ENCODE measurements around the gene LCORL.
"Not testable (repeated sequence)": the region's sequence is repeated elsewhere in the genome, so short reads cannot be mapped to it uniquely, and the experiment has no call there.

The LCORL gene

DNA sequence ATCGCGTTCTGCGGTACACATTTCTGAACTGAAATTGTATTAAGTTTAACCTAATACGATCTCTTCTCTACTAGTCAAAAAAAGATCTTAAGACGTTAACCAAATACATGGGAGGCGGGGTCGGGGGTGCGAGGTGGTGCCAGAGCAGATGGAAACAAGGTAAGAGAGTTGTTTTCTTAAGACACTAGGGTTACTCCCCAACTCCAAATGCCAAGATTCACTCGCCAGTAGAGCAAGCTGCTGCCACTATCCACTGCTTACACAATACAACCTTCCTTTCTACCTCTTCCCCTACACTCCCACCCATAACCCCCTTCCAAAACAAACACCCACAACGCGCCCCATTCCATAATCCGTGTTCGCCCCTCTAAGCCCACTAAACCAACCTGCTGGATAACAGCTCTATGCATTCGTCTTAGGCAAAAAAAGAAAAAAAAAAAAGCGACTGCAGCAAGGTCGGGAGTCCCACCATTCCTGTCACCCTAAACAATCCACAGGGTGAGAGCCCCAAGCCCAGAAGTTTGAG is 1.3 kb downstream of the LCORL start:
- DNase-seq (ENCODE audit: low spot score) = peak; percentile 40

DNA sequence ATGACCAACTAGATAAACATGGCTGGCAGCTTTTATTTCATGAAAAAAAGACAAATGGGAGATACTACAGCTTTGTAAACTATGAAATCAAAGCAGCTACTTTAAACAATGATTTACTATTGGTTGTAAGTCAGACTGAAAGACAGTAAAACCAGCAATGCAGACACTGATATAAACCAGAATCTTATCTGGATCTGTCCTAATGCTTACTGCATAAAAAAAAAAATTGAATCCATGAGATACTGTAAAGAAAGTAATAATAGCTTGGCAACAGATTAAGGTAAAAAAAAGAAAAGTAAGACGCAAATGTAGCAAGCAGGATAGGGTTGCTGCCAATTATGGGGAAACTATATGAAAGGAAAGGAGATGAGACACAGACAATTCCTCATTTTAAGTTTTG is 7.3 kb downstream of the LCORL start:
- DNase-seq (ENCODE audit: low spot score) = no peak

DNA sequence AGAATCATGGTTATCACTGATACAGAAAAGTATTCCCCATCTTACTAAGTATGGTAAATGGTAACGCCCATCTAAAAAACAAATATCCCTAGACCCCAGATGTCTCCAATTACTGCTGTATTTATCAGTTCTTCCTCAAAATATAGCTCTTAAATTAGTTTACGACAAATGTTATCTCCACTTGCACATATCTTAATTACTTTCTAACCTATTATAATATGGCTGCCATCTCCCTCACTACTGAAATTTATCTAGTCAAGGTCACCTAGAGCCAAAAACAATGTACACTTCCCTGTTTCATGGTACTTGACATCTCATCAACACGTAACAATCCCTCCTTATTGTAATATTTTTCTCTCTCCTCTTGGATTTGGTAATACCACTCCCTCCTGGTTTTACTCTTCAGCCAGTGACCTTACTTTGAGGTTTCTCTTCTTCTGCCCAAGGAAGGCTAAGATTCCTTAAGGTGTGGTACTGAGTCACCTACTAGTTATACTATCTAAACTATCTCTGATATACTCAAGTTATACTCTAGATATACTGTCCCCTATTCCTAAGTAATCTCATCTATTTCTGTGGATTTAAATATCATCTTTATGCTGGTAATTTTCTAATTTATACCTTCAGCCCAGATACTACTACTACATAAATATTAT is 8.6 kb downstream of the LCORL start:
- DNase-seq (ENCODE audit: low spot score) = no peak

DNA sequence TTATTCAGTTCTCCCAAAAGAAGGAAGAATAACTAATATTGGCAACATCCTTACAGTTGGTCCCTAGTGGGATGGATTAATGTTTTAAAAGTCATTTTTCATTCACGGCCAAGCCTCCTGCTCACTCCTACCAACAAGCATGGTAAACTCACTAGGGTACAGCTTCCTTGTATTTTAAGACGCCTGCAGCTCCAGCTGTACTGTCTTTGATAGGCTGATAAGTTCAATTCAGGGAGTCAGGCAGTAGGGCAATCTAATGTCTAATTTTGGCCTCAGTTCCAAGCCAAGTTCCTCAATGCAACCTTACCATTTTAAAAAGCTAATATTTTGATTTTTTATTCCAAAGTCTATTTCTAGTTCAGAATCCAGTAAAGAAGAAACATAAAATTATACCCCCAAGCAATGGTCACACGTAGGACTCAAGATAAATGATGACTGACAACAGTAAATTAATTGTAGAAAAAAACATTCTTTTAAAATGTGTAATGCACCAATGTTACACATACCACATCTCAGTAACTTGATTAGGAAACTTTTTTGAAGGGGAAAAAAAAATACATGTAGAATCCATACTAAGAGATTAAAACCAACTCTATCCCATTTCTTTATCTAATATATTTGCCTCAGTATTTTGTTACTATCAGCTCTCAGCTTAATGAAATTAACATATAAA is 9.3 kb downstream of the LCORL start:
- DNase-seq (ENCODE audit: low spot score) = no peak

DNA sequence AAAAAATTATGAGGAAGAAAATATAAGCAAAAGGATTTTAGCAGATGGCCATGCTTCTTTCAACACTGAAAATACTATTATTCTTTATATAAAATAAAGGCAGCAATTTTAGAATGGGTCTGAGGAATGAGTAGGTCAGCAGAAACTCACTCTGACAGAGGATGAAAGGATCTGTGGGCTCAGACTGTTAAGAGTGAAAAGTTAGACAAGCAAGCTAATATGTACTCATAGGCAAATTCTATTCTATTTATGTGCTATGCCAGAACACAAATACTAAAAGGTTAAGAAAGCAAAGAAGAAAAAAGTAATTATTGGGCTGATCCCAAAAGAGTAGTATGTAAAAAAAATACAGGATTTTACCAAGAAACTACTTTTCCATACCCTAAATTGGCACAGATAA is 13.9 kb downstream of the LCORL start:
- no peak for DNase-seq (ENCODE audit: low spot score)

DNA sequence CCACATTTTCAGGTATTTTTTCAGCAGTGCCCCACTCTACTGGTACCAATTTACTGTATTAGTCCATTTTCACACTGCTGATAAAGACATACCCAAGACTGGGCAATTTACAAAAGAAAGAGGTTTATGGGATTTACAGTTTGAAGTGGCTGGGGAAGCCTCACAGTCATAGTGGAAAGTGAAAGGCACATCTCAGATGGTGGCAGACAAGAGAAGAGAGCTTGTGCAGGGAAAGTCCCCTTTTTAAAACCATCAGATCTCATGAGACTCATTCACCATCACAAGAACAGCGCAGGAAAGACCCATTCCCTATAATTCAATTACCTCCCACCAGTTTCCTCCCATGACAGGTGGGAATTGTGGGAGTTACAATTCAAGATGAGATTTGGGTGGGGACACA is 15.1 kb downstream of the LCORL start:
- not testable (repeated sequence) for DNase-seq (ENCODE audit: low spot score)

DNA sequence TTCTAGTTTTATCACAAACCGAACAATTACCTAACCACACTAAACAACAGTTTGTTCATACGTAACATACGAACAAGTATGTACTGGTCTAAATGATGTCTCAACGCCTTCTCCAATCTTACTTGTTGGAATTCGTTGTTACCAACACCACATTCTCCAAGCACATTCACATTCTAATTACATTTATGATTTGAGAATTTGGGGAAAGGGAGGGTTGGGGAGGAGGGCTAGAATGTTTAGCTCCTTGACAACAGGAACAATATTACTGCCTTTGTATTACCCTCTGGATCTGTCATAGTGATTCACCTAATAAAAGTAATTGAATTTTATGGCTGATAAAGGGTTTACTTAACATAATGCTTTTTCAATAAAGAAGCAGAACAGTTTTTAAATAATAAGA is 24.4 kb downstream of the LCORL start:
- no peak for DNase-seq (ENCODE audit: low spot score)

DNA sequence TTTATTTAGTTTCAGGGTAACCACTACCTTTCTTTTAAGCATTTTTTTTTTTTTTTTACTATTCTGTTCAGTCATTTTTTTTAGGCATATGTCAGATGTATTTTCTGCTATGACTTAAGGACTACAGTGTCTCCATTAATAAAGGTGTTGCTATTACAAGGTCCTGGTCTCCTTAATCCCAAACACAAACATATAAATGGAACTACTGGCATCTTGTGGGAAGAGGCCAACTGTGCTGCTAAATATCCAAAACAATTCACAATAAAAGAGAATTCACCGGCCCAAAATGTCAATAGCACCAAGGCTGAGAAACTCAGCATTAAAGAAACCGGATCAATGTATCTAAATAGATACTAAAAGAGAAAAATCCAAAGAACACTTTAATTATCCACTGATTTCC is 26.4 kb downstream of the LCORL start:
- DNase-seq (ENCODE audit: low spot score) = no peak

DNA sequence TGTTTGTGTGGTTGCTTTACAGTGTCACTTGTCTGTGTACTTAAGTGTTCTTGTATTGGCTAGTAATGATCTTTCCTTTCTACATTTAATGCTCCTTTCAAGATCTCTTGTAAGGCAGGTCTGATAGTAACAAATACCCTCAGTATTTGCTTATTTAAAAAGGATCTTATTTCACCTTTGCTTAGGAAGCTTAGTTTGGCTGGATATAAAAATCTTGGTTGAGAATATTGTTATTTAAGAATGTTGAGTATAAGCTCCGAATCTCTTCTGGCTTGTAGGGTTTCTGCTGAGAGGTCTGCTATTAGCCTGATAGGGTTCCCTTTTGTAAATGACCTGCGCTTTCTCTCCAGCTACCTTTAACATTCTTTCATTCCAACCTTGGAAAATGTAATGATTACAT is 35.7 kb downstream of the LCORL start:
- no peak for DNase-seq (ENCODE audit: low spot score)

DNA sequence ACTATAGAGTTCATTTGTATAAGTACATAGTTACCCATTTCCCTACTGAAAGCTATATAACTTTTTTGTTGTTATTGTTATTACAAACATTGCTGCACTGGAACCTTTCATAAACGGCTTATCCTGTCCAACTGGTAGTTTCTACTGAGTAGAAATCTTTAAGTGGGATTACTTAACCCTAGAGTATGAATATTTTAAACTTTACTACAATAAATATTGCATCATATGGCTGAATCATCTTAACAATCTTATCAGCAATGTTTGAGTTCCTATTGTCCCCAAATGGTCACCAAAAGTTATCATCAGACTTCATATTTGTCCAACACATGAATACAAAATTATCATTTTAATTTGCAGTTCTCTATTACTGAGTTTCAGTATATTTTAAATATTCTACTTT is 40.5 kb downstream of the LCORL start:
- DNase-seq (ENCODE audit: low spot score) = no peak

DNA sequence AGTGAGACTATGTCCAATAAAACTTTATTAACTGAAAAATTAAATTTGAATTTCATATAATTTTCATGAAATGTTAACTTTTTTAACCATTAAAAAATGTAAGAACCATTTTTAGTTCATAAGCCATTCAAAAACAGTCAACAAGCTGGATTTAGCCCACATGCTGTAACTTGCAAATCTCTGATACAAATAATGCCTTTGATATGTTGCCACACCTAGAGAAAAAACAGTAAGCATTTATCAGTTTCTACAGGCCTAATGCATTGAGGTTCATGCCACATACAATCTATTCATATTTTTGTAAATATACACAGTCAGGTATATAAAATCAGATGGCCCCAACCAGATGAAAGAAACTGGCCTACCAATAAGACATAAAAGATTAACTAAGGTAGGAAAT is 52.8 kb downstream of the LCORL start:
- DNase-seq (ENCODE audit: low spot score) = no peak

DNA sequence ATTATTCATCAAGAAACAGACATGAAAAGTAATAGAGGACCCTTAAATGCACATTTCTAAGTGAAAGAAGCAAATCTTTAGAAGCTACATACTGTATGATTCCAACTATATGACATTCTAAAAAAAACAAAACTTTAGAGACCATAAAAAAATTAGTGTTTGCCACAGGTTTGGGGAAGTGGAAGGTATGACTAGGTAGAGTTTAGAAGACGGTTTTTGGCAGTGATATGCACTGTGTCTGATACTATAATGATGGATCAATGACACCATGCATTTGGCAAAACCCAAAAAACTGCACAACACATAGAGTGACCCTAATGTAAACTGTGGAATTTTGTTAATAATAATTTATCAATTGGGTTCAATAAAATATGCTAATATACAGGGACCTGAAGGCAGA is 54.5 kb downstream of the LCORL start:
- DNase-seq (ENCODE audit: low spot score) = no peak

DNA sequence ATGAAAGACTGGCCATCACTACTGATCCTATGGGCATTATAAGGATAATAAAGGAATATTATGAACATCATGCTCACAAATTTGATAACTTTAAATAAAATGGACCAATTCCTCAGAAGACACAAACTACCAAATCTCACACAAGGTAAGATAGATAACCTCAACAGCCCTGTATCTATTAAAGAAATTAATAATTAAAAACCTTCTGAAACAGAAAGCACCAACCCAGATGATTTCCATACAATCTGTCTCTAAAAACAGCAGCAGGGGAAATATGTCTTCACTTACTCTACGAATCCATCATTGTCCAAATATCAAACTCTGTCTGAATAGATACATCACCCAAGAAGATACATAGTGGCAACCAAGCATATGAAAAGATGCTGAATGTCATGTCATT is 55.2 kb downstream of the LCORL start:
- DNase-seq (ENCODE audit: low spot score) = no peak

DNA sequence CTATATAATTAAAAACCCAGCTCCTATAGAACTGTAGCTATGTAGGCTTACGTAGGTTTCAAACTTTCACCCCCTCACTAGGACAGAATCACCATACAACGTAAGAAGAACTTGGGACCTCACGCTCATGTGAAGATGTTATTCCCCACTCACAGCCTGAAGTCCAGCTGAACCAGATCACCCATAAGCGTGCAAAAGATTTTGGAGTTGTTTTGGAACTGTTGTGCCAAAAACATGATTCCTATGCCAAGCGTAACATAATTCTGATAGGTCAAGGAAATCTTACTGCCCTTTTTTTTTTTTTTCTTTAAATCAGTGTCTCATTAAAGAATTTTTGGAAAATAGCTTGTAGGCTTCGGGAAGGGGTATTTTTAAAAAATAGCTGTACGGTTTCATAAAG is 57.0 kb downstream of the LCORL start:
- DNase-seq (ENCODE audit: low spot score) = no peak

DNA sequence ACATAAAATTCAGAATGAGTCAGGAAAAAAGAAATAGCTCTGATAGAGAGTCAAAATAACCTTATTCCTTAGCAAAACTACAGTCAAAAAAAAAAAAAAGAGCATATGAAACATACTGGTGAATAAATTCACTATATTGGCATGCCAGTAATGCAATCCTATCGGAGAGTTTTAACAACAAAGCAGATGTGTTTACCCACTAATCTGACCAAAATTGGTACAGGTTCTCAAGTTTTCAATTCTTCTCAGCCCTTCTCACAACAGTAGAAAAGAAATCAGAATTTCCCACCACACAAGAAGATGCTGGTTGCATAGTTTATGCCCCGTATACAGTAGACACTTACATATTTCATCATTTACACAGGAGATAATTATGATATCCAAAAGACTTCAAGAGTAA is 59.4 kb downstream of the LCORL start:
- no peak for DNase-seq (ENCODE audit: low spot score)

DNA sequence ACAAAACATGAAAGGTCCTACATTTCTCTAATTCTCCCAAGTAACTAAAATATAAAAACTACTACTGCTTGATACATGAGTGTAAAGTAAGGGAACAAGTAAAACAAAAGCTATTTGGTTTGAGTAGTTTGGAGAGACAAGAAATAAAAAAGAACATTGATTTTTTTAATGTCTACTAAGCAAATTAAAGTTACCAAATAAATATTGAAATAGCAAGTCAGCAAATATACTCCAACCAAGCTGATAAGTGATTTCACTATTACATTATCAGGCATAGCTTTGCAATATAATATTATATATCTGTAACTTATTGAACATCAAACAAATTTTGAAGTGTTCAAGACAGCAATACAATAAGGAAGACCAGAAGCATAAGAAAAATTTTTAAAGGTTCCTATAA is 60.3 kb downstream of the LCORL start:
- DNase-seq (ENCODE audit: low spot score) = no peak

DNA sequence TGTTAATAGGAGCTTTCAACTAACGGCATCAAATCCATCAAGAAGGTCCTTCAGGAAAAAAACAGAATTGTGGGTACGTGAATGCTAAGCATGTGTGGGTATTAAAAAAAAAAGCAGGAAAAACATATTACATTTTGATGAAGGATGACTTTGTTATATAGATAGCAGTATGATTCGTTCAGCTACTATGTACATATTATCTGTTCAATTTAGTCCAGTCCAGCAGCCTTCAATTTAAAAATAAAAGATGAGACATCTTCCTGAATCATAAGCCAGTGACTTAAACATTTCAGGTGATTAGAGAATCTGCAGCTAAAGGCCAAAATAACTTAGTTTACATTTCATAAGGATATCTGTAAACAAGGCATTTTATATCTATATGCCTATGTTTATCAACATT is 63.4 kb downstream of the LCORL start:
- DNase-seq (ENCODE audit: low spot score) = peak; percentile 23

DNA sequence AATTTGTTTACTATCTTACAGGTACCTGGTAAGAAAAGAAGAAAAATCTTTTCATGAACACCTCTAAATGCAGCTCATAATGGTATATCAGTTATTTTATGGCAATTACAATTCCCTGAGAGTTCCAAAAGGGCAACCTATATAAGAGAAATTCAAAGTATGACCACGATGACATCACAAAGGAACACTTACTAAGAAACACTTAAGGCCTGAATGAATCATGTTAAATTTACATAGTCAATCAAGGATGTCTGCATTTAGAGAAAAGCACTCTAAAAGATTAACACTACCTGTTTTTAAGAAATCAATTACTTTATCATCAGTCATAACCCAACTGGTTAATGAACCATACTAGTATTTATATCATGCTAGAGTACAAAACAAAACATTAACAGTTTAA is 63.9 kb downstream of the LCORL start:
- peak; percentile 11 for DNase-seq (ENCODE audit: low spot score)

DNA sequence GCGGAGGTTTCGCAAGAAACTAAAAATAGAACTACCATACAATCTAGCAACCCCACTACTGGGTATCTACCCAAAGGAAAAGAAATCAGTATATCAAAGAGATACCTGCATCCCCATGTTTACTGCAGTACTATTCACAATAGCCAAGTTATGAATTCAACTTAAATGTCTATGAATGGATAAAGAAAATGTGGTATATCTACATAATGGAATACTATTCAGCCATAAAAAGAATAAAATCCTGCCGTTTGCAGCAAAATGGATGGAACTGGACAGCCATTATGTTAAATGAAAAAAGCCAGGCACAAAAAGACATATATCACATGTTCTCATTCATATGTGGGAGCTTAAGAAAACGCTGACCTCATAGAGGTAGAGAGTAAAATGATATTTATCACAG is 65.3 kb downstream of the LCORL start:
- DNase-seq (ENCODE audit: low spot score) = no peak

DNA sequence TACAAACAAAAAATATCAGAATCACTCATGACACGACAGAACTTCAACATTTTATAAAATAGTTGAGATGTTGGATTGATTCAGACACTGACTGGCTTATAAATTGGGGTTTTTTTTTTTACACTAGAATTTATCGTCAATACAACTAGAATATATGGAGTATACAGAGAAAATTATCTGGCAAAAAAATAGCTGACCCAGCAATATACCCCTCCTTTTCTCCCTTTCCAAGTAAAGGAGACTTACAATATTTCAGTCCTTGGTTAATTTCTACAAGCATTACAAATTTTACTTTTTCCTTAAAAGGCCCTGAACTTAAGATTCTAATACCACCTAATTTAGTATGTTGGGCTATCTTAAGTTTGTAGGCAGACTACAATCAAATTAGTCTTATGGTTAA is 76.3 kb downstream of the LCORL start:
- no peak for DNase-seq (ENCODE audit: low spot score)

DNA sequence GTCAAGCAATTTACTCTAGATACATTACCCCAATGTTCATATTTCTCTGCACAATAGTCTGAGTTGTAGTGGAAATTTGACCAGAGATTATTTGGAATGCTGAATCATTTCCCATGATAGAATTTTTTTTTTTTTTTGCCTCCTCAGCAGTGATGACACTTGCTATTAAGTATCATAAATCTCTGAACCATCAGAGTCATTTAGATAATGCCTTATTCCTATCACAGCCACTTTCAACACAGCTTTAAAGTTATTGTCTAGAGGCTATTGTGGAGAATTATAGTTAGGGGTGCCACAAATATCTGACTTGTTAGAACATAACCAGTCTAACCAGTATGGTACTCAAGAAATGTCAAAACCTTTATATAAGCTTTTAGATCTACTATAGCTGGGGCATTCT is 79.8 kb downstream of the LCORL start:
- DNase-seq (ENCODE audit: low spot score) = no peak

DNA sequence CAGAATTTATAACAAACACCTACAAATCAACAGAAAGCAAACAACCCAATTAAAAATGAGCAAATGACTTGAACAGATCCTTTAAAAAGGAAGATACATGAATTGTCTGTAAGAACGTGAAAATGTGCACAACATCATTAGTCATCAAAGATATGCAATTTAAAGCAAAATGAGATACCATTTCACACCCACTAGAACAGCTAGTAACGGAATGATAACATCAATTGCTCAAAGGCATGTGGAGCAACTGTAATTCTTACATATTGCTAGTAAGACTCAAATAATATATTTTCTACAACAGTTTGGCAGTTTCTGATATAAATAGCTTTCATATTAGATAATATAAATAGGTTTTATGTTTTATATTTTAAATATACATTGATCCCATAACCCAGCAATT is 82.5 kb downstream of the LCORL start:
- no peak for DNase-seq (ENCODE audit: low spot score)

DNA sequence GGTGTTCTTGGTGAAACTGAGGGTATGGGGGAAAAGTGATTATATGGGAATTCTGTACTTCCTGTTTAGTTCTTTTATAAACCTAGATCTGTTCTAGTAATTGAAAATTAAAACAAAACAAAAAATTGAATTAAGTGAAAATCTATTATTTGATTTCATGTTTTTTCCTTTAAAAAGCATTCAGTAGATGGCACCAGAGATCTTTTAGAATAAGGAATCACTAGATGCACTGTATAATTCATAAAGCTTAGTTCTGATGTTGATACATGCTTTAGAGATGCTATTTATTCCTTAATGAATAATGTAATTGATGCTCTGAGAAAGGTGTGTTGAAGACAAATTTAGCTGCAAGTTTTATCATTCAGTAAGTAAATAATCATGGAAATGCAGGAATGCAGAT is 87.3 kb downstream of the LCORL start:
- DNase-seq (ENCODE audit: low spot score) = no peak

DNA sequence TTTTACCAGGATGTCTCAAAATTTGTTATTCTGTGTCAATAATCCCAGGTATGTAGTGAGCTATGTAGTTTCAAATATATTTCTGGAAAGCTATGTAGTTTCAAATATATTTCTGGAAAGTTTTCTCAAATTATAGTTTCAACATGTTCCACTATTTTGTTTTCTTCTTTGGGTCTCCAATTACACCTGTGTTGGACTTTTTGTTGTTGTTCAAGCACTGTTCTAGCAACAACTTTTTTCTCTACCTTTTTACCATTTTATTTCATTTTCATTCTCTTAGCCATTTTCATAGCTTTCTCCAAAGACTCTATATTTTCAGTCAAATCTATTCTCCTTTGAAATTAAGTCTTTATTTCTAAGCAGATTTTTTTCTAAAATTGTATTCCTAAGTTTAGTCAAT is 88.4 kb downstream of the LCORL start:
- no peak for DNase-seq (ENCODE audit: low spot score)
